Right lobe of liver (tissue), 6 donors: ENCODE measurements around the gene RBM48. TPM values are rescaled to one million over a fixed set of nuclear protein-coding genes. Genes with fewer than 3 reads are reported as not detected.
"Not testable (repeated sequence)": the region's sequence is repeated elsewhere in the genome, so short reads cannot be mapped to it uniquely, and the experiment has no call there.

ENCODE experiments used
- ATAC-seq, 4 donors: fragments of 200-7000 bp; cut with Tn5 transposase; one replicate each; pipeline ENCODE4 v1.9.1; 2020; ENCODE audit warnings: mild to moderate bottlenecking in 4 of 4, moderate library complexity in 4 of 4
- DNase-seq, 3 donors: peaks; one replicate each; pipeline ENCODE4 v3.0.0-alpha.2; 2020
- H3K27ac ChIP-seq, 3 donors: fragments of 200-600 bp; one replicate each; pipeline ENCODE4 v1.8.0; 2022
- H3K27me3 ChIP-seq, 2 donors: fragments of 200-600 bp; one replicate each; pipeline ENCODE4 v1.8.0; 2022
- H3K36me3 ChIP-seq, 4 donors: fragments of 200-600 bp; sonication (generic) in 1 of 4; one replicate each; pipeline versions ENCODE4 v1.5.1 to v1.8.0; 2017 to 2022; ENCODE audit warnings: control low read depth in 1 of 4
- H3K4me1 ChIP-seq, 4 donors: fragments of 200-600 bp; sonication (generic) in 1 of 4; one replicate each; pipeline versions ENCODE4 v1.5.1 to v1.8.0; 2017 to 2022; ENCODE audit warnings: control low read depth in 1 of 4
- H3K4me3 ChIP-seq, 3 donors: fragments of 200-600 bp; one replicate each; pipeline ENCODE4 v1.8.0; 2022
- H3K9me3 ChIP-seq, 4 donors: fragments of 200-600 bp; sonication (generic) in 1 of 4; one replicate each; pipeline versions ENCODE4 v1.5.1 to v1.8.0; 2017 to 2022; ENCODE audit warnings: control low read depth in 1 of 4
- CTCF ChIP-seq, 4 donors: fragments of 200-600 bp in 3 of 4; fragments of 450-650 bp in 1 of 4; IDR thresholded peaks; one replicate each; pipeline versions ENCODE4 v1.5.1 to v1.8.0; 2016 to 2022; ENCODE audit warnings: antibody characterized with exemption in 4 of 4, mild to moderate bottlenecking in 2 of 4
- POLR2A ChIP-seq: fragments of 450-650 bp; IDR thresholded peaks from one replicate; pipeline ENCODE4 v1.6.1; 2017; ENCODE audit warnings: antibody characterized with exemption, mild to moderate bottlenecking
- WGBS: methylation state at CpG from one replicate; pipeline ENCODE4 v1.1.6; 2018; ENCODE audit warnings: low coverage, low lambda C conversion rate; ENCODE audit not compliant: insufficient coverage; ENCODE audit errors: missing lambda C conversion rate; 5-methylcytosine and 5-hydroxymethylcytosine counted together
- intact Hi-C, 2 donors: fragments of 100-400 bp; cut with DNase I; formaldehyde crosslinking; loops; one replicate each; pipeline versions ENCODE4 v1.11.2 to v1.14.1; 2022
- total RNA-seq, 6 experiments: library from RNA; depleted of rRNA in 2 of 6; stranded (reverse); fragments of >200 nt in 2 of 6; fragmentation: NEBNext Ultra II Directional in 3 of 6; extraction: Animal tissue kit (Norgen Biotek cat#: 25700) in 3 of 6; gene quantifications; one replicate each; pipeline versions ENCODE4 v1.1.0 to v1.2.4, GENCODE V29; 2016 to 2023
- donor health status: DM: no; HTN: yes; CAD: no.
- donor health status: DM: no; HTN: no; CAD: no.
- donor health status: DM: no; HTN: no; CAD: no.
- donor health status: DM: no; HTN: yes; CAD: no.
- donor health status: DM: no; HTN: yes; CAD: no.

The RBM48 gene
- total RNA-seq, 6 experiments from 2014 or later, result 4.2 to 6.9 (median 4.7) TPM

- intact Hi-C loops, result no loop called here
- under 1% methylated on average over 26 of the region's 31 CpGs for WGBS
- ATAC-seq (peak; percentile 36 to 54 (median 46)), DNase-seq (peak; percentile 48 to 69 (median 66))
- Histone ChIP-seq H3K4me3 (peak overlapping the region; percentile 69 to 91 (median 75)), H3K27ac (peak overlapping the region; percentile 10 to 74 (median 70)), H3K4me1 (peaks cover 0 to 12% (median 3%) of the 10 kb centered on the region in 4 donors), H3K9me3 (no peaks in the 10 kb centered on the region), H3K36me3 (peaks cover 5 to 20% (median 10%) of the 10 kb centered on the region in 4 donors), H3K27me3 (no peaks in the 10 kb centered on the region)
- TF ChIP-seq CTCF (IDR thresholded peaks at IDR 0.05) (peak in 2 of 4 donors; percentile 6 to 11), POLR2A (no peak)
These were observed 1.1 kb upstream of the RBM48 start for GRCh38 chr7:92527300-92528187.

GRCh38 chr7:92528958-92529264 is 316 bp downstream of the RBM48 start:
- intact Hi-C loops, result no loop called here
- 0% methylated on average over 13 of the region's 13 CpGs for WGBS
- Histone ChIP-seq H3K4me1 (peaks cover 0 to 12% (median 3%) of the 10 kb centered on the region in 4 donors), H3K27ac (peak overlapping the region; percentile 74 to 79 (median 74)), H3K4me3 (peak overlapping the region; percentile 69 to 91 (median 75)), H3K9me3 (no peaks in the 10 kb centered on the region), H3K36me3 (peaks cover 12 to 33% (median 21%) of the 10 kb centered on the region in 4 donors), H3K27me3 (no peaks in the 10 kb centered on the region)
- ATAC-seq (peak in 2 of 4 donors; percentile 1 to 3), DNase-seq (no peak)
- TF ChIP-seq POLR2A, result no peak
- TF ChIP-seq CTCF (IDR thresholded peaks at IDR 0.05), result no peak

- intact Hi-C loops, result no loop called here
- TF ChIP-seq CTCF (IDR thresholded peaks at IDR 0.05) (no peak), POLR2A (no peak)
These were observed 6.0 kb downstream of the RBM48 start for GRCh38 chr7:92534572-92534971.

GRCh38 chr7:92543542-92543941 is 14.9 kb downstream of the RBM48 start:
- H3K36me3 ChIP-seq, intact Hi-C loops, ATAC-seq, H3K4me3 ChIP-seq, H3K4me1 ChIP-seq, H3K27ac ChIP-seq, H3K9me3 ChIP-seq, H3K27me3 ChIP-seq, DNase-seq: not testable (repeated sequence)
- 89% methylated on average over 3 of the region's 3 CpGs for WGBS

More at GRCh38 chr7:92534572-92534971, 6.0 kb downstream of the RBM48 start:
- Histone ChIP-seq H3K27me3 (no peaks in the 10 kb centered on the region), H3K9me3 (no peaks in the 10 kb centered on the region), H3K4me3 (no peak overlapping the region), H3K36me3 (peaks cover 12 to 84% (median 41%) of the 10 kb centered on the region in 4 donors), H3K27ac (no peak overlapping the region), H3K4me1 (peaks cover 0 to 3% (median under 1%) of the 10 kb centered on the region in 4 donors)
- no peak for DNase-seq
- no peak for ATAC-seq
- 92% methylated on average over 9 of the region's 9 CpGs for WGBS

- H3K9me3 ChIP-seq, intact Hi-C loops, H3K27ac ChIP-seq, ATAC-seq, H3K4me1 ChIP-seq, H3K36me3 ChIP-seq, H3K4me3 ChIP-seq, DNase-seq, H3K27me3 ChIP-seq: not testable (repeated sequence)
- no CpG with 5 or more reads among the region's 30 CpGs for WGBS
These were observed 16.5 kb downstream of the RBM48 start for GRCh38 chr7:92545116-92545515.
